Dedifferentiated amniotic fluid mesenchymal stem cell (primary cell): Measurements from ENCODE around the gene ZFHX3.

Experiments
- DNase-seq: peaks from one replicate; pipeline ENCODE4 v3.0.0-alpha.2; 2016; ENCODE audit errors: extremely low spot score

ZFHX3 gene

DNA sequence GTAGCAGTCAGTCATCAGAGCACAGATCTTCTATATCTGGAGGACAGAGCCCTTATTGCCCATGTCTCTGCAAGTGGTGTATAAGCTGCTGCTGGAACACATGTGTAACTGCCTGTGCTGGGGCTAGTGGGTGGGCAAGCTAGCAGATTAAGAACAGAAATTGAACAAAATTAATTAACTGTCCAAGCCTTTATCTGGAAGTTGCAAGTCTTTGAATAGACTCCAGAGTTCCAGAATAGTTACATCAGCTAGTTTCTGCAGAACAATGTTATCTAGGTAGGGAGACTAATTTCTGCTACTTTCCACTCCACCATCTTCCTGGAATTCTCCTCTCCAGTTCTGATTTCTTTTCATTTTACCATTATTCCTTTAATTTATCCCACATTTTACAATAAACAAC is 287.3 kb downstream of the ZFHX3 start:
- DNase-seq = no peak

DNA sequence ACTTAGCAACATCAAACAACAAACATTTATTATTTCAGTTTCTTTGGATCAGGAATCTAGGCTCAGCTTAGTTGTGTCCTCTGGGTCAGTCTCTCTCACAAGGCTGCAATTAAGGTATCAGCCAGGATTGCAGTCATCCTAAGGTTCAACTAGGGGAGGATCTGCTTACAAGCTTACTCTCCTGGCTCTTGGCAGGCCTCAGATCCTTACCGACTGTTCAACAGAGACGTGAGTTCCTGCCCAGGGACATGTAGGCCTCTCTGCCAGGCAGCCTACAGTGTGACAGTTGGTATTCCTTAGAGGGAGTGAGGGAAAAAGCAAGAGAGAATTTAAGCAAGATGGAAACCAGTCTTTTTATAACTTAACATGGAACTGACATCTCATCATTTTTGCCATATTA is 294.0 kb downstream of the ZFHX3 start:
- DNase-seq = no peak

DNA sequence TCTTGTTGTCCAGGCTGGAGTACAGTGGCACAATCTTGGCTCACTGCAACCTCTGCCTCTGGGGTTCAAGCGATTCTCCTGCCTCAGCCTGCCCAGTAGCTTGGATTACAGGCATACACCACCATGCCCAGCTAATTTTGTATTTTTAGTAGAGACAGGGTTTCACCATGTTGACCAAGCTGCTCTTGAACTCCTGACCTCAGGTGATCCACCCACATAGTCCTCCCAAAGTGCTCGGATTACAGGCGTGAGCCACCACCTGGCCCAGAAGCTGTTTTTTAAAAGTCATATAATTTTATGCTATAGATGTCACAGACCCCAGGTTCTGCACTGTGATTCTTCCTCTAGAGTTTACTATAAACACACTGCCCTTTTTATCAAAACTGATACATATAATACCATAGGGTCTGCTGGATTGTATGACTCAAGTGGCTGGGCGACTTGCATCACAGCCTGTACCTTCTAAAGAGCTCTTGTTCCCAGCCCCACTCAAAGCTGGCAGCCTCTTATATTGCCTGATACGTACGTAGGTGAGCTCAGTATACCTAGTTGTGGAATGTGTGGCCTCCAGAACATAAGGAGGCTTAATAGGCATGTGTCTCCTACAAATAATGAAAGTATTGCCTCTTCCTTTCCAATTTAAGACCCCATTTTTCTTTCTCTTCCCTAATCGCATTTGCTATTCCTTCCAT is 295.8 kb downstream of the ZFHX3 start:
- no peak for DNase-seq

DNA sequence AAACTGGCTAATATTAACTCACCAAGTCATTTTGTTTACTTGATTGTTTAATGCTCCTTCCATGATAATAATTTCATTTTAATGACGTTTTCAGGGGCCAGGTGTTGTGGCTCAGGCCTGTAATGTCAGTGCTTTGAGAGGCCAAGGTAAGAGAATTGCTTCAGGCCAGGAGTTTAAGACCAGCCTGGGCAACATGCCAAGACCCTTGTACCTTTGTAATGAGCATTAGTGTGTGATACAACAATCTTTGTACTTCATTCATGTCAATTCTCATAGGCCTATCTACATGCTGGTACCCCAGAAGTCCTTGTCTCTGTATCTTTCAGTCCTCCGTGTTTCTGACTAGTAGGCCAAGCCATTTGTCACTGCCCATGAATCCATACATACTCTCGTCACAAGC is 296.9 kb downstream of the ZFHX3 start:
- no peak for DNase-seq

DNA sequence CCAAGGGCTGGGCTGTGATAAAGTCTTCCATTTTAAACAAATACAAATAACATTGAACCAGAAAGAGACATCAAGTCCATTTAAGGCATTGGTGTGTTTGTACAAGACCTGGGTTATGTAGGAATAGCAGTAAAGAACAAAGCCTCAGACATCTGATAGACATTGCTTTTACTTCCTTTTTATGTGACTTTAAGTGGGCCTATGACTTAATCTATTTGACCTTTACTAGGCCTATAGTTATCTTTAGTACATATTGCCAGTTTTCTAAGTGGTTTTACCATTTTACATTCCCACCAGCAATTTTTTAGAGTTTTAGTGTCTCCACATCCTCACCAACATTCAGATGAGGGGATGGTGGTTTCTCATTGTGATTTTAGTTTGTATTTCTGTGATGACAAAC is 298.8 kb downstream of the ZFHX3 start:
- no peak for DNase-seq

DNA sequence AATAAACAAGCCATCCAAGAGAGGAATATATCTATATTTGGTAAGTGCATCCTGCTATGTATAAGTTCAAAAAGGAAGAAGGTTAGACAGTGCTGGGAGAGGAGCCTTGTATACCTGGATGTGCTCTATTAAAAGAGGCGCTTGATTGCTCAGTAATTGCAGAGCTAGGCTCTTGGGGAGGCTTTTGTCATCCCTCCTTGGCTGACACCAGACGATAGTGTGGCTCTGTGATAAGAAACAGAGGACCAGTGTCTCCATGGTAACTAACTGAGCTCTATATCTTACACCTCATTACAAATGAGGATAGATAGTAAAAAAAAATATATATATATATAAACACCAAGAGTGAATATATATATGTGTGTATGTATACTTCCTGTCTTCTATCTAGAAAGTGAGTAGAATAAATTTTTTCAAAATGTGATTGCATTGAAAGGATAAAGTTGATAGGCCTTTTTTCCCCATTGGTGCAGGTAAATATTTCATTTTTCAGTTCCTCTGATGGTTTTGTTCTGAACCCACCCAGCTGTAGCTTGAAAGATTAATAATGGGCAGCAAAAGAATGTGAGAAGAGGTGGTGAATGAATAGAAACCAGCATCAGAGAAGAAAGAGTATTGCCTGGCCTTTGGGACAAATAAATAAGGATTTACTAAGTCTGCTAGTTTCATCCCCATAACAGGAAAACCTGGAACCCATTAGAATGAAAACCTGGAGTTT is 303.7 kb downstream of the ZFHX3 start:
- DNase-seq = no peak

DNA sequence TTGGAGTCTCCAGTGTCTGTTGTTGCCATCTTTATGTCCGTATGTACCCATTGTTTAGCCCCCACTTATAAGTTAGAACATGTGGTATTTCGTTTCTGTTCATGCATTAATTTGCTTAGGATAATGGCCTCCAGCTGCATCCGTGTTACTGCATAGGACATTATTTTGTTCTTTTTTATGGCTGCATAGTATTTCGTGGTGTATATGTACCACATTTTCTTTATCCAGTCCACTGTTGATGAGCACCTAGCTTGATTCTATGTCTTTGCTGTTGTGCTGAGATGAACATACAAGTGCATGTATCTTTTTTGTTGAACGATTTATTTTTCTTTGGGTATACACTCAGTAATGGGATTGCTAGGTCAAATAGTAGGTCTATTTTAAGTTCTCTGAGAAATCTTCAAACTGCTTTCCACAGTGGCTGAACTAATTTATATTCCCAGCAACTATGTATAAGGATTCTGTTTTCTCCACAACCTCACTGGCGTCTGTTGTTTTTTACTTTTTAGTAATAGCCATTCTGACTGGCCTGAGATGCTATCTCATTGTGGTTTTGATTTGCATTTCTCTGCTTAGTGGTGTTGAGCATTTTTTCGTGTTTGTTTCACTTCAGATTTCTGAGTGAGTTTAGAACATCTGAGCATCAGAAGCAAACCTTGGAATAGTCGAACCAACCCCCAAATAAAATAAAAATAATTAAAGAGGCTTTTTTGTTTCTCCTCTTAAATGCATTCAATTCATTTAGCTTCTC is 304.7 kb downstream of the ZFHX3 start:
- no peak for DNase-seq

DNA sequence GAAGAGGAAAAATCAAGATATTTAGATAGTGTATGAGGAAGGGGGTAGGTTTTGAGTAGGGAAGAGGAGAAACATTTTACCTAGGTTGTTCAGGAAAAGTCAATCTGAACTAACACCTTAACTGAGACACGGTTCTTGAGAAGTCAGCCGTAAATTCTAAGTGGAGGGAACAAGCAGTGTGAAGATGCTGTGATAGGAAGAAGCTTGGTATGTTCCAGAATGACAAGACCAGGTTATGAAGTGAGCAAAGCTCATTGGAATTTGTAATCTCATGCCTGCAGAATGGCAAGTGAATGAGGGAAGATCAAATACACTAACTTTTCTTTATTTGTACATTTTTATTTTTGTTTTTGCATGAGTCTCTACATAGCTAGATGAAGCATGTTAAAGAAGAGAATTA is 307.6 kb downstream of the ZFHX3 start:
- no peak for DNase-seq

DNA sequence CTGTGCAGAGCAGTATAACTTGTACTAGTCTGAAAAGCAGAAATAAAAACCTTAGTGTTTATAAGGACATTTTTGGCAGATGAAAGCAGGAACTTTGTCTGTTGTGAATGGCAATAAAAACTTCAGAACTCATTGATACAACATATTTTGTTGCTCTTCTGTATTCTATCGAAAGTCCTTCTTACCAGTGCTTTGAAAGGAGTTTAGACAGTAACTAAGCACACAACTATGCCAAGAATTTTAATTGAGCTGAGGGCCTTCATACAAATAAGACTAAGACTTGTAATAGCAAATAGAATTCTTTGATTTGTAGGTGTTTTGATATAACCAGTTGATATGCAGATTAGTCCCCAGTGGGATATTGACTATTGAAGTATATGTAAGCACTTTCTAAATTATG is 308.4 kb downstream of the ZFHX3 start:
- DNase-seq = no peak

DNA sequence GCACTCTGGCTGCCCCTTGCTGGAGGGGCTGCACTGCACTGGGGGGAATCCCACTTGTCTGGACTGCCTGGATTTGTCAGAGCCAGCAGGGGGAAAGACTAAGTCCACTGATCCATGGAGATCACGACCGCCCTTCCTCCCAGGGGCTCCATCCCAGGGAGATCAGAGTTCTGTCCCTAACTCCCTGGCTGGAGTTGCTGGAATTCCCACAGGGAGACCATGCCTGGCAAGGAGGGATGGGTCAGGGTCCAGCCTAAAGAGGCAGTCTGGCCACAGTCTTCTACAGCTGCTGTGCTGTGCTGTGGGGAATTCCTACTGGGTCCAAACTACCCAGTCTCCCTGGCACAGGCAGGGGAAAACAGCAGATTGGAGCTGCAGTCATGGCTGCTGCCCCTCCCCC is 311.9 kb downstream of the ZFHX3 start:
- DNase-seq = no peak
